NCI-H2196 (cell line): Measurements from ENCODE around the gene STARD13.

Experiments
- DNase-seq: peaks from one replicate; lab custom pipeline; 2025; ENCODE audit not compliant: unreplicated experiment; lab: John Stamatoyannopoulos, UW

Gene STARD13

GRCh38 chr13:33278913-33279312 lies 6.6 kb downstream of the STARD13 start:
- DNase-seq, result no peak

- DNase-seq, result no peak
Measured at GRCh38 chr13:33277946-33278345, 7.6 kb downstream of the STARD13 start.

- no peak for DNase-seq
Measured at GRCh38 chr13:33277037-33277740, 8.4 kb downstream of the STARD13 start.

- no peak for DNase-seq
Measured at GRCh38 chr13:33276570-33276969, 9.0 kb downstream of the STARD13 start.

GRCh38 chr13:33275916-33276315 lies 9.6 kb downstream of the STARD13 start:
- no peak for DNase-seq

GRCh38 chr13:33274264-33274663 lies 11.3 kb downstream of the STARD13 start:
- no peak for DNase-seq

GRCh38 chr13:33272531-33273124 lies 12.9 kb downstream of the STARD13 start:
- DNase-seq, result no peak

- no peak for DNase-seq
Measured at GRCh38 chr13:33271759-33272158, 13.8 kb downstream of the STARD13 start.

- DNase-seq, result no peak
Measured at GRCh38 chr13:33270895-33271538, 14.5 kb downstream of the STARD13 start.

- no peak for DNase-seq
Measured at GRCh38 chr13:33265607-33266006, 19.9 kb downstream of the STARD13 start.

- DNase-seq, result no peak
Measured at GRCh38 chr13:33265133-33265532, 20.4 kb downstream of the STARD13 start.

- no peak for DNase-seq
Measured at GRCh38 chr13:33264620-33264978, 21.0 kb downstream of the STARD13 start.

GRCh38 chr13:33263976-33264619 lies 21.5 kb downstream of the STARD13 start:
- DNase-seq, result no peak

GRCh38 chr13:33263484-33263883 lies 22.1 kb downstream of the STARD13 start:
- no peak for DNase-seq

GRCh38 chr13:33262997-33263396 lies 22.6 kb downstream of the STARD13 start:
- no peak for DNase-seq

- DNase-seq, result no peak
Measured at GRCh38 chr13:33262594-33262993, 23.0 kb downstream of the STARD13 start.

- DNase-seq, result no peak
Measured at GRCh38 chr13:33262062-33262487, 23.5 kb downstream of the STARD13 start.

GRCh38 chr13:33261387-33262061 lies 24.0 kb downstream of the STARD13 start:
- no peak for DNase-seq

- peak; percentile 3 for DNase-seq
Measured at GRCh38 chr13:33260168-33261098, 25.1 kb downstream of the STARD13 start.

GRCh38 chr13:33259296-33259695 lies 26.3 kb downstream of the STARD13 start:
- no peak for DNase-seq
